Spleen (tissue), 7 donors: Measurements from ENCODE around the gene GNPTG.

ENCODE experiments used
- CTCF ChIP-seq, 11 experiments: fragments of 200-600 bp in 7 of 11; fragments of 450-650 bp in 4 of 11; sonication (generic) in 4 of 11; IDR thresholded peaks in 8 of 11; conservative IDR thresholded peaks in 3 of 11; 1 replicate in 7 of 11; 2 replicates in 4 of 11; pipeline versions ENCODE4 v1.4.0 to v1.8.0; 2016 to 2021; ENCODE audit warnings: antibody characterized with exemption in 11 of 11, inconsistent platforms in 4 of 11, mild to moderate bottlenecking in 1 of 11
- POLR2A ChIP-seq, 3 donors: fragments of 450-650 bp; IDR thresholded peaks; one replicate each; pipeline ENCODE4 v1.5.1; 2017; ENCODE audit warnings: antibody characterized with exemption in 3 of 3, mild to moderate bottlenecking in 1 of 3
- donor health status: DM: no; HTN: no; CAD: no; lungs with moderate emphysema.
- donor health status: DM: no; HTN: no; CAD: no.
- donor health status: DM: no; HTN: no; CAD: no.

- TF ChIP-seq CTCF (IDR thresholded peaks at IDR 0.05 in 8 of 11, conservative IDR thresholded peaks at IDR 0.05 in 3 of 11) (no peak), POLR2A (IDR thresholded peaks at IDR 0.05) (no peak)
Observed at GRCh38 chr16:1395444-1396031, 43.8 kb downstream of the GNPTG start.
